Measurements from ENCODE around the gene HLA-DQB2.

- TF ChIP-seq CTCF (conservative IDR thresholded peaks at IDR 0.05 in 1 of 2, IDR thresholded peaks at IDR 0.05 in 1 of 2; ENCODE audit: low read depth in 1 of 2, low read length in 2 of 2) (no peak), EZH2 (IDR thresholded peaks at IDR 0.05; ENCODE audit: low read length, missing control alignments) (no peak)
Measured at GRCh38 chr6:32794510-32794909, 31.2 kb upstream of the HLA-DQB2 start.
